ENCODE measurements around the gene WDR82.

Gene WDR82

DNA sequence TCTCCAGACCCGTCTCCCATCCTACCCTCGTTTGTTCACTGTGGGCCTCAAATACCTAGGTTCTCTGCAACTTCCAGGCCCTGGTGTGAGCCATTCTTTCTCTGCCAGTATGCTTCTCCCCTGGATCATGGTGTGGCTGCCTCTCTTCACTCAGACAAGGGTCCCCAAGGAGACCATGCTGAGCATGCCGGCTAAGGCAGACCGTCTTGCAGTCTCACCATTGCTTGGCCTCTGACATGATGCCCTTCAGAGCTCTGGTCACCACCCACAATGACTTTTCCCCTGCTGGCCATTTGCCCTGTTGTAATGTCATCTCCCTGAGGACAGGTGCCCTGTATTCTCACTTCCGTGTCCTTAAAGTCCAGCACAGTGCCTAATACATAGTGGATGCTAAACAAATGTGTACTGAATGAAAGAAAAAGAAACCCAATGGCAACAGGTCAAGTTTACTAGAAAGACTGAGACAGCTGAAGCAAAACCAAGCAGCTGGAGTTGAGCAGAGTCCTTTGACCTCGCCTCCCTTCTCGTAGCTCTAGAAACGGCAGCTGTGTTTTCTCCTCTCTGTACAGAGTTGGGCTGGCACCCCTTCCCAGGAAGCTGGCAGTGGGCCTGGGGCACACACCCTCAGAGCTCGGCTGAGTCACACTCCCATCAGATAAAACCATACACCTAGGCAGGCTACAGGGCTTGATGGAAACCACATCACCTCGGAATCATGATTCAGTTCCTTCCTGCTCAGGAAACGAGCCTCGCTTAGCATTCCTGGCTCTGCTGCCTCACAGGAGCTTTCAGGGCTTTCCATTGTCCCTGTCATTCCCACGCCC is 61.7 kb downstream of the WDR82 start:
- peak overlapping the region; percentile 64 for H3K27ac ChIP-seq
- TF ChIP-seq CTCF (conservative IDR thresholded peaks at IDR 0.05), result no peak

GRCh38 chr3:52215351-52215750 is 63.1 kb downstream of the WDR82 start:
- H3K27ac ChIP-seq, result no peak overlapping the region

GRCh38 chr3:52213901-52214300 is 64.5 kb downstream of the WDR82 start:
- no peak for TF ChIP-seq CTCF (conservative IDR thresholded peaks at IDR 0.05)
- no peak overlapping the region for H3K27ac ChIP-seq

More at GRCh38 chr3:52215351-52215750, 63.1 kb downstream of the WDR82 start:
- TF ChIP-seq CTCF (conservative IDR thresholded peaks at IDR 0.05), result no peak

GRCh38 chr3:52213005-52213404 is 65.4 kb downstream of the WDR82 start:
- no peak overlapping the region for H3K27ac ChIP-seq
- TF ChIP-seq CTCF (conservative IDR thresholded peaks at IDR 0.05), result no peak

DNA sequence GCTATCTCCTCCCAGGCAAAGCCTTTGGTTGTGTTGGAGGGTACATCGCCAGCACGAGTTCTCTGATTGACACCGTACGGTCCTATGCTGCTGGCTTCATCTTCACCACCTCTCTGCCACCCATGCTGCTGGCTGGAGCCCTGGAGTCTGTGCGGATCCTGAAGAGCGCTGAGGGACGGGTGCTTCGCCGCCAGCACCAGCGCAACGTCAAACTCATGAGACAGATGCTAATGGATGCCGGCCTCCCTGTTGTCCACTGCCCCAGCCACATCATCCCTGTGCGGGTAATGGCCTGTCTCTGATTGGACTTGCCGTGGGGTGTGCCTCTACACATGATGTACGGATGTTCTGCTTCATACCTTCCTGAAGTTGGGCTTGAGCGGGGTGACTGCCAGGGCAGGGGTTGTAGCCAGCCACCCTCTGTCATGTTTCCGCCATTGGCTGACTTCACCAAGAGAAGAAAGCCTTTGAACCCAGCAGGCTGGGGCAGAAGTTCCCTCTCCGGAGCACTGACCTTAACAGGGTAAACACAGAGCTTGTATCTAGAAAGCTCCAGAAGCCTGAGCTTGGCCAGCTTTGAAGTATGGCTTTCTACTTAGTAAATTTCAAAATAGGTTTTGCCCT is 67.1 kb downstream of the WDR82 start:
- H3K27ac ChIP-seq, result no peak overlapping the region
- no peak for TF ChIP-seq CTCF (conservative IDR thresholded peaks at IDR 0.05)

DNA sequence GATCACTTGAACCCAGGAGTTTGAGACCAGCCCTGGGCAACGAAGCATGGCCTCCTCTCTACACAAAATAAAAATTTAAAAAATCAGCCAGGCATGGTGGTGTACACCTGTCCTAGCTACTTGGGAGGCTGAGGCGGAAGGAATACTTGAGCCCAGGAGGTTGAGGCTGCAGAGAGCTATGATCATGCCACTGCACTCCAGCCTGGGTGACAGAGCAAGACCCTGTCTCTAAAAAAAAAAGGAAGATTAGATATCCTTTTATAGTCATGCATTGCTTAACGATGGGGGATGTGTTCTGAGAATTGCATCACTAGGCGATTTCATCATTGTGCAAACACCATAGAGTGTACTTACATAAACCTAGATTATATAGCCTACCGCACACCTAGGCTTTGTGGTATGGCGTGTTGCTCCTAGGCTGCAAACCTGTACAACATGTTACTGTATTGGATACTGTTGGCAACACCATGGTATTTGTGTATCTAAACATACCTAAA is 67.9 kb downstream of the WDR82 start:
- H3K27ac ChIP-seq, result no peak overlapping the region
- TF ChIP-seq CTCF (conservative IDR thresholded peaks at IDR 0.05), result no peak

DNA sequence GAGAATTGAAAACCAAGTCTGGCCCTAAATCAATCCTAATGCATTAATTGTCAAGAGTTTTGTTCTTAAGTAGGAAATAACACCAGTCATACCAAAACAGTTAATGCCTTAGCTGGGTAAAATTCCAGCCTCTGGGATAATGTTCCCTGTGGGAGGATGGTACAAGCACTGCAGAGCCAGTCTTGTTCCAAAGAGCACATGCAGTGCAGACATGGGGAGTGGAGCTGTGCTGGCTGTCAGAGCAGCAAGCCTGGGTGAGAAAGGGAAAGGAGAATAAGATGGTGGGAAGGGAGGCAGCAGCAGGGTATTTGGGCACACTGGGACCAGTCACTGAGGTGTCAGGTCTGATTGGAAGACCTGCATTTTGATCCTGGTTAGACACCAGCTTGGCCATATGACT is 68.4 kb downstream of the WDR82 start:
- H3K27ac ChIP-seq, result no peak overlapping the region
- TF ChIP-seq CTCF (conservative IDR thresholded peaks at IDR 0.05), result no peak
